Measurements from ENCODE around the gene EFCAB13. TPM values are rescaled to one million over a fixed set of nuclear protein-coding genes. Genes with fewer than 3 reads are reported as not detected.
A peak's percentile ranks its signal among the peaks of the same experiment; 100 is the strongest.

EFCAB13 gene
- total and polyA plus RNA-seq, 12 donors = 1.1 to 7.5 (median 3.4) TPM

GRCh38 chr17:47292206-47292605, 31.5 kb upstream of the EFCAB13 start:
- intact Hi-C loops (cut with DNase I) = no loop called here
- H3K36me3 ChIP-seq (replicated peaks in 1 of 2) = no peaks in the 10 kb centered on the region
- WGBS, 4 donors = 82 to 93% (median 89%) methylated on average over 6 to 14 of the region's 14 CpGs
- H3K27ac ChIP-seq = no peak overlapping the region
- H3K4me3 ChIP-seq = no peak overlapping the region
- no peaks in the 10 kb centered on the region for H3K27me3 ChIP-seq
- peaks cover 0 to 13% of the 10 kb centered on the region in 2 donors for H3K4me1 ChIP-seq (replicated peaks in 1 of 2)
- no peak for DNase-seq
- no peak for TF ChIP-seq POLR2A (IDR thresholded peaks at IDR 0.05)
- no peak for TF ChIP-seq CTCF (IDR thresholded peaks at IDR 0.05)
- H3K9me3 ChIP-seq (replicated peaks in 1 of 3) = no peaks in the 10 kb centered on the region

- peak overlapping the region in 1 of 5 donors; percentile 67 for H3K27ac ChIP-seq
- no peak overlapping the region for H3K4me3 ChIP-seq
- WGBS, 4 donors = 77 to 84% (median 81%) methylated on average over 9 to 14 of the region's 14 CpGs
- H3K36me3 ChIP-seq (replicated peaks in 1 of 2) = no peaks in the 10 kb centered on the region
- H3K4me1 ChIP-seq (replicated peaks in 1 of 2) = peaks cover 0 to 14% of the 10 kb centered on the region in 2 donors
- H3K27me3 ChIP-seq = no peaks in the 10 kb centered on the region
- DNase-seq = peak in 1 of 7 donors; percentile 22
- intact Hi-C loops (cut with DNase I) = no loop called here
- H3K9me3 ChIP-seq (replicated peaks in 1 of 3) = no peaks in the 10 kb centered on the region
- TF ChIP-seq CTCF (IDR thresholded peaks at IDR 0.05) = no peak
- TF ChIP-seq POLR2A (IDR thresholded peaks at IDR 0.05) = no peak
Observed at GRCh38 chr17:47295037-47295873, 28.5 kb upstream of the EFCAB13 start.

GRCh38 chr17:47295874-47296255, 27.9 kb upstream of the EFCAB13 start:
- H3K27ac ChIP-seq = peak overlapping the region in 1 of 5 donors; percentile 34
- intact Hi-C loops (cut with DNase I) = no loop called here
- H3K4me1 ChIP-seq (replicated peaks in 1 of 2) = peaks cover 0 to 14% of the 10 kb centered on the region in 2 donors
- H3K9me3 ChIP-seq (replicated peaks in 1 of 3) = no peaks in the 10 kb centered on the region
- H3K27me3 ChIP-seq = no peaks in the 10 kb centered on the region
- 82 to 87% (median 86%) methylated on average over 3 to 6 of the region's 6 CpGs for WGBS, 4 donors
- no peak overlapping the region for H3K4me3 ChIP-seq
- TF ChIP-seq POLR2A (IDR thresholded peaks at IDR 0.05) (no peak), CTCF (IDR thresholded peaks at IDR 0.05) (no peak)
- DNase-seq = no peak
- no peaks in the 10 kb centered on the region for H3K36me3 ChIP-seq (replicated peaks in 1 of 2)

GRCh38 chr17:47297661-47298400, 25.9 kb upstream of the EFCAB13 start:
- peak in 3 of 7 donors; percentile 37 to 52 (median 46) for DNase-seq
- TF ChIP-seq CTCF (IDR thresholded peaks at IDR 0.05) = no peak
- Histone ChIP-seq H3K27ac (no peak overlapping the region), H3K4me1 (replicated peaks in 1 of 2) (peaks cover 0 to 14% of the 10 kb centered on the region in 2 donors), H3K27me3 (no peaks in the 10 kb centered on the region), H3K36me3 (replicated peaks in 1 of 2) (no peaks in the 10 kb centered on the region), H3K4me3 (no peak overlapping the region), H3K9me3 (replicated peaks in 1 of 3) (no peaks in the 10 kb centered on the region)
- intact Hi-C loops (cut with DNase I) = no loop called here
- WGBS, 4 donors = 81 to 84% (median 83%) methylated on average over 4 of the region's 4 CpGs

Data from adrenal gland (tissue), 12 donors.